DND-41 (cell line): Measurements from ENCODE around the gene IQCM.

Experiments
- ATAC-seq: fragments of 200-7000 bp; cut with Tn5 transposase; 3 replicates; pipeline ENCODE4 v1.9.1; 2021; ENCODE audit warnings: low read depth; ENCODE audit not compliant: insufficient read depth
- DNase-seq: peaks from one replicate; pipeline ENCODE4 v3.0.0-alpha.2; 2020
- H2AFZ ChIP-seq: 2 replicates; pipeline ENCODE4 v1.6.0; 2012; ENCODE audit warnings: low read depth, low read length
- H3K27ac ChIP-seq: 2 replicates; pipeline ENCODE4 v1.5.1; 2012; ENCODE audit warnings: low read length, inconsistent platforms
- H3K27me3 ChIP-seq: fragments of 200-600 bp; sonication (generic); 2 replicates; pipeline ENCODE4 v1.6.0; 2012; ENCODE audit warnings: low read length, mild to moderate bottlenecking, inconsistent platforms; ENCODE audit not compliant: insufficient read depth, poor library complexity
- H3K36me3 ChIP-seq: 2 replicates; pipeline ENCODE4 v1.5.1; 2012; ENCODE audit warnings: low read length, inconsistent platforms; ENCODE audit not compliant: insufficient read depth
- H3K4me1 ChIP-seq: 2 replicates; pipeline ENCODE4 v1.5.1; 2012; ENCODE audit warnings: mild to moderate bottlenecking, low read length; ENCODE audit not compliant: insufficient read depth
- H3K4me2 ChIP-seq: 2 replicates; pipeline ENCODE4 v1.6.0; 2012; ENCODE audit warnings: mild to moderate bottlenecking, moderate library complexity, low read length, inconsistent platforms; ENCODE audit not compliant: insufficient read depth
- H3K4me3 ChIP-seq, 2 experiments: fragments of 200-600 bp in 1 of 2; shearing (Covaris generic) in 1 of 2; 2 replicates each; pipeline ENCODE4 v1.5.1; 2012 to 2016; ENCODE audit warnings: inconsistent platforms in 2 of 2, low read length in 2 of 2, mild to moderate bottlenecking in 2 of 2, low read depth in 1 of 2, moderate library complexity in 1 of 2
- H3K79me2 ChIP-seq: 2 replicates; pipeline ENCODE4 v1.6.0; 2012; ENCODE audit warnings: low read length, inconsistent platforms; ENCODE audit not compliant: insufficient read depth
- H3K9ac ChIP-seq: 2 replicates; pipeline ENCODE4 v1.6.0; 2012; ENCODE audit warnings: low read depth, mild to moderate bottlenecking, inconsistent platforms, low read length, moderate library complexity
- H3K9me3 ChIP-seq: 2 replicates; pipeline ENCODE4 v1.5.1; 2012; ENCODE audit warnings: low read length, moderate library complexity, mild to moderate bottlenecking, inconsistent platforms; ENCODE audit not compliant: insufficient read depth, severe bottlenecking
- H4K20me1 ChIP-seq: 2 replicates; pipeline ENCODE4 v1.6.0; 2012; ENCODE audit warnings: low read length; ENCODE audit not compliant: insufficient read depth
- CTCF ChIP-seq: IDR thresholded peaks from 2 replicates; pipeline ENCODE4 v1.5.1; 2012; ENCODE audit warnings: borderline replicate concordance, low read length, moderate library complexity, mild to moderate bottlenecking; ENCODE audit not compliant: poor library complexity, severe bottlenecking; ENCODE audit errors: extremely low read depth
- EZH2 ChIP-seq: IDR thresholded peaks from 3 replicates; pipeline ENCODE4 v1.6.1; 2012; ENCODE audit warnings: borderline replicate concordance, low read depth, mild to moderate bottlenecking, moderate library complexity, low read length, inconsistent platforms; ENCODE audit not compliant: severe bottlenecking

IQCM gene

GRCh38 chr4:149707862-149708261 lies 107.8 kb downstream of the IQCM start:
- no peaks in the 10 kb centered on the region for H3K9me3 ChIP-seq
- no peaks in the 10 kb centered on the region for H3K79me2 ChIP-seq
- H3K4me1 ChIP-seq: no peaks in the 10 kb centered on the region
- H4K20me1 ChIP-seq: no peaks in the 10 kb centered on the region
- TF ChIP-seq CTCF: no peak
- TF ChIP-seq EZH2: no peak
- H3K27ac ChIP-seq: no peak overlapping the region
- no peak overlapping the region for H3K4me3 ChIP-seq
- H3K9ac ChIP-seq: no peak overlapping the region
- no peak overlapping the region for H3K4me2 ChIP-seq
- ATAC-seq (no peak), DNase-seq (no peak)
- H3K27me3 ChIP-seq: no peaks in the 10 kb centered on the region
- no peaks in the 10 kb centered on the region for H3K36me3 ChIP-seq
- no peak overlapping the region for H2AFZ ChIP-seq

GRCh38 chr4:149706942-149707341 lies 108.7 kb downstream of the IQCM start:
- Histone ChIP-seq H3K36me3 (no peaks in the 10 kb centered on the region), H2AFZ (no peak overlapping the region), H3K4me2 (no peak overlapping the region), H3K79me2 (no peaks in the 10 kb centered on the region), H4K20me1 (no peaks in the 10 kb centered on the region), H3K9me3 (no peaks in the 10 kb centered on the region), H3K27me3 (no peaks in the 10 kb centered on the region), H3K4me3 (no peak overlapping the region), H3K9ac (no peak overlapping the region), H3K4me1 (no peaks in the 10 kb centered on the region), H3K27ac (no peak overlapping the region)
- ATAC-seq (no peak), DNase-seq (no peak)
- TF ChIP-seq EZH2: no peak
- no peak for TF ChIP-seq CTCF

- Histone ChIP-seq H3K9ac (no peak overlapping the region), H2AFZ (no peak overlapping the region), H3K79me2 (no peaks in the 10 kb centered on the region), H3K36me3 (no peaks in the 10 kb centered on the region), H3K4me2 (no peak overlapping the region), H3K9me3 (no peaks in the 10 kb centered on the region), H3K4me3 (no peak overlapping the region), H3K27me3 (no peaks in the 10 kb centered on the region), H4K20me1 (no peaks in the 10 kb centered on the region), H3K4me1 (no peaks in the 10 kb centered on the region), H3K27ac (no peak overlapping the region)
- TF ChIP-seq CTCF: no peak
- no peak for TF ChIP-seq EZH2
- ATAC-seq (no peak), DNase-seq (no peak)
These were observed 113.0 kb downstream of the IQCM start for GRCh38 chr4:149702414-149703293.
